Measurements from ENCODE around the gene TRIM54. TPM values are rescaled to one million over a fixed set of nuclear protein-coding genes. Genes with fewer than 3 reads are reported as not detected.

TRIM54 gene
- total and polyA plus RNA-seq, 3 experiments from 2014 or later: 0.22 TPM; not detected in 1

DNA sequence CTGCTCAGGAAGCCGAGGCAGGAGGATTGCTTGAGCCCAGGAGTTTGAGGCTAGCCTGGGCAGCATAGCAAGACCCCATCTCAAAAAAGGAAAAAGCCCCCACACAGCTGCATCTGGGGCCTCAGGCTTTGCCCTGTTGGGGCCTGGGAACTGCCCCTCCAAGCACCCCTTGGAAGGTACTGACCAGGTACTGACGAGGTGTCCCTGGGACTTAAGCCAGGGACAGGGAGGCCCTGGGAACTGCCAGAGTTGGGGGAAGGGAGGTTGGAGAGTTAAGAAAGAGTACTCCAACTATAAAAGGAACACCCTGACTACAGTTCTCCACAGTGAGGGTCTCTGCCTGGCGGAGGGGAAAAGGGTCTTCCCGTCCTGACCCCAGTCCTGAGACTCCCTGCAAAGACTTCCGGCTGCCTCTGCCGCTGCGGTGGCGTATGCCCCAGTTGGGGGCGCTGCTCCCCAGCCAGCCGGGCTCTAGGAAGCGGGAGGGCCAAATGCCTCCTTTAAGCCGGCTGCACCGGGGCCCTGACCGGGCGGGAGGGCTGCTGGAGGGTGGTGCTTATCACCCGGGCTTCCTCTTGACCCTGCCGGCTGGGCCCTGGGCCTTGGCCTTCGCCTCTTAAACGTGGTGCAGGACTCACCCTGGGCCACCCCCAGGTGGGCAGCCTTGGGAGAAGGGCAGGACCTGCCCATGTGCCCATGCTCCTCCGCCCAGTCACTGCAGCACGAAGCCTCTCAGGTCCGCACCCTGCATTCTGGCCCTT is 32.2 kb upstream of the TRIM54 start:
- H3K9me3 Mint-ChIP-seq: no peaks in the 10 kb centered on the region

GRCh38 chr2:27250652-27251379 is 31.4 kb upstream of the TRIM54 start:
- ChIA-PET POLR2A (interaction anchor here (1.3 kb wide), 1 partner anchor 20 kb away, joined by 3 read pairs; no protein-coding TSS in a partner anchor), CTCF (interaction anchor here (1.2 kb wide), 1 partner anchor 29 kb away, joined by 4 read pairs; no protein-coding TSS in a partner anchor)
- H3K27ac ChIP-seq (ENCODE audit: low read depth, low read length): no peak overlapping the region
- H3K4me1 ChIP-seq (ENCODE audit: insufficient read depth, low read length): no peaks in the 10 kb centered on the region
- no peaks in the 10 kb centered on the region for H3K9me3 Mint-ChIP-seq
- H3K27ac Mint-ChIP-seq: peak overlapping the region in 1 of 8 donors; percentile 7
- peaks cover 7 to 30% of the 10 kb centered on the region in 2 donors for H3K27me3 Mint-ChIP-seq
- no peaks in the 10 kb centered on the region for H3K4me1 Mint-ChIP-seq
- no peaks in the 10 kb centered on the region for H3K9me3 ChIP-seq (ENCODE audit: low read length)
- H3K36me3 ChIP-seq (ENCODE audit: insufficient read depth, low read length): no peaks in the 10 kb centered on the region
- no peak for DNase-seq
- H3K4me3 ChIP-seq (ENCODE audit: low read length): no peak overlapping the region
- H3K36me3 Mint-ChIP-seq: no peaks in the 10 kb centered on the region
- H3K27me3 ChIP-seq (ENCODE audit: insufficient read depth, low read length, poor library complexity, severe bottlenecking): peaks cover 7% of the 10 kb centered on the region
- H3K4me3 Mint-ChIP-seq: no peak overlapping the region

More for the DNA sequence above, 32.2 kb upstream of the TRIM54 start:
- Histone ChIP-seq H3K9me3 (ENCODE audit: low read length) (no peaks in the 10 kb centered on the region), H3K36me3 (ENCODE audit: insufficient read depth, low read length) (no peaks in the 10 kb centered on the region), H3K27ac (ENCODE audit: low read depth, low read length) (no peak overlapping the region), H3K4me3 (ENCODE audit: low read length) (no peak overlapping the region), H3K4me1 (ENCODE audit: insufficient read depth, low read length) (no peaks in the 10 kb centered on the region), H3K27me3 (ENCODE audit: insufficient read depth, low read length, poor library complexity, severe bottlenecking) (peaks cover 7% of the 10 kb centered on the region)
- Mint-ChIP-seq H3K36me3 (no peaks in the 10 kb centered on the region), H3K27ac (no peak overlapping the region), H3K27me3 (peaks cover 7 to 24% of the 10 kb centered on the region in 2 donors), H3K4me1 (no peaks in the 10 kb centered on the region), H3K4me3 (no peak overlapping the region)
- DNase-seq: peak; percentile 19 to 61 (median 29)
- ChIA-PET CTCF (interaction anchor here (0.7 to 1.6 kb wide), 5 partner anchors 8 to 288 kb away, joined by 3 to 9 read pairs (median 3); no protein-coding TSS in a partner anchor), POLR2A (no interaction called here)

DNA sequence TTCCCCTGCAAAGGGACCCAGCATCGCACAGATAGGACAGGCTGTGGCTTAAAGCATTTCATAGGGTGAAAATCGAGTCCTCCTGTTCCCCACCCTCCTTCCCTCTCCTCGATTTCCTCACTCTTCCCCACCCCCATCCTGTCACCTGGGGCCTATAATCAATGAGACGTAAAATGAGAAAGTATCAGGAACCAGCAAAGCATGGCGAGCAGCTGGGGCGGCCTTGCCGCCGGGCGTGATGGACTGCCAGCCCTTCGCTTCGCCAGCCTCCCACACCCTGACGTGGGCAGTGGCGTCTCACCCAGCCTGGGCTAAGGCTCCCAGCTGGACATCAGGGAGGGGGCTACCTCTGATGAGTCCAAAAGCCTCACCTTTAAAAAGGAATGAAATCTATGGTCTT is 30.5 kb upstream of the TRIM54 start:
- no peaks in the 10 kb centered on the region for H3K4me1 Mint-ChIP-seq
- Histone ChIP-seq H3K4me3 (ENCODE audit: low read length) (no peak overlapping the region), H3K27ac (ENCODE audit: low read depth, low read length) (no peak overlapping the region), H3K36me3 (ENCODE audit: insufficient read depth, low read length) (no peaks in the 10 kb centered on the region), H3K27me3 (ENCODE audit: insufficient read depth, low read length, poor library complexity, severe bottlenecking) (peaks cover 7% of the 10 kb centered on the region), H3K9me3 (ENCODE audit: low read length) (no peaks in the 10 kb centered on the region), H3K4me1 (ENCODE audit: insufficient read depth, low read length) (no peaks in the 10 kb centered on the region)
- peaks cover 15 to 39% of the 10 kb centered on the region in 2 donors for H3K27me3 Mint-ChIP-seq
- ChIA-PET POLR2A (interaction anchor here (1.3 kb wide), 1 partner anchor 21 kb away, joined by 3 read pairs; no protein-coding TSS in a partner anchor), CTCF (interaction anchor here (1.2 kb wide), 1 partner anchor 28 kb away, joined by 4 read pairs; no protein-coding TSS in a partner anchor)
- H3K27ac Mint-ChIP-seq: peak overlapping the region in 1 of 8 donors; percentile 55
- H3K9me3 Mint-ChIP-seq: no peaks in the 10 kb centered on the region
- DNase-seq: no peak
- no peaks in the 10 kb centered on the region for H3K36me3 Mint-ChIP-seq
- H3K4me3 Mint-ChIP-seq: no peak overlapping the region

GRCh38 chr2:27255187-27255586 is 27.0 kb upstream of the TRIM54 start:
- H3K27me3 ChIP-seq (ENCODE audit: insufficient read depth, low read length, poor library complexity, severe bottlenecking): peaks cover 21% of the 10 kb centered on the region
- POLR2A ChIA-PET: no interaction called here
- peaks cover 39 to 68% of the 10 kb centered on the region in 2 donors for H3K27me3 Mint-ChIP-seq
- H3K36me3 ChIP-seq (ENCODE audit: insufficient read depth, low read length): no peaks in the 10 kb centered on the region
- no peak overlapping the region for H3K27ac ChIP-seq (ENCODE audit: low read depth, low read length)
- CTCF ChIA-PET: no interaction called here
- DNase-seq: no peak
- no peak overlapping the region for H3K27ac Mint-ChIP-seq
- H3K4me1 Mint-ChIP-seq: no peaks in the 10 kb centered on the region
- H3K9me3 ChIP-seq (ENCODE audit: low read length): no peaks in the 10 kb centered on the region
- H3K4me3 ChIP-seq (ENCODE audit: low read length): no peak overlapping the region
- H3K36me3 Mint-ChIP-seq: no peaks in the 10 kb centered on the region
- no peak overlapping the region for H3K4me3 Mint-ChIP-seq
- H3K4me1 ChIP-seq (ENCODE audit: insufficient read depth, low read length): no peaks in the 10 kb centered on the region
- no peaks in the 10 kb centered on the region for H3K9me3 Mint-ChIP-seq

DNA sequence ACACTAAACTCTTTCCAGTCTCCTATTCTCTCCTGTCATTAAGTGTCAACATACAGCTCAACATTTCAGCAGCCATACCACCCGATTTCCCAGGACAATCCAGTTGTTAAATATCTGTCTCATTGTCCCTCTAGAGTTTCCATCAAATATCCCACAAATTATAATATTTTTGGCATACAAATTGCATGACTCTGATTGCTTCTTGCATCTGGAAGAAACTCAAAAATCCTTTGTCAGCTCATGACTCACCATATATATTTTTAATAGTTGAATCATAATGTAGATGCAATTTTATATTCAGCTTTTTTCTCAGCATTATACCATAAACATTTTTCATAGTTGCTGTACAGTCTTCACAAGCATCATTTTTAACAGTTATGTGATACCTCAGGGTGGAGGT is 26.6 kb upstream of the TRIM54 start:
- no peaks in the 10 kb centered on the region for H3K9me3 Mint-ChIP-seq
- peaks cover 0 to under 1% (median 0%) of the 10 kb centered on the region in 3 donors for H3K4me1 Mint-ChIP-seq
- Histone ChIP-seq H3K9me3 (ENCODE audit: low read length) (no peaks in the 10 kb centered on the region), H3K36me3 (ENCODE audit: insufficient read depth, low read length) (no peaks in the 10 kb centered on the region), H3K27ac (ENCODE audit: low read depth, low read length) (no peak overlapping the region), H3K4me1 (ENCODE audit: insufficient read depth, low read length) (no peaks in the 10 kb centered on the region), H3K4me3 (ENCODE audit: low read length) (no peak overlapping the region), H3K27me3 (ENCODE audit: insufficient read depth, low read length, poor library complexity, severe bottlenecking) (peaks cover 26% of the 10 kb centered on the region)
- CTCF ChIA-PET: no interaction called here
- no peak overlapping the region for H3K27ac Mint-ChIP-seq
- no peaks in the 10 kb centered on the region for H3K36me3 Mint-ChIP-seq
- POLR2A ChIA-PET: no interaction called here
- DNase-seq: no peak
- no peak overlapping the region for H3K4me3 Mint-ChIP-seq
- H3K27me3 Mint-ChIP-seq: peaks cover 42 to 73% of the 10 kb centered on the region in 2 donors

DNA sequence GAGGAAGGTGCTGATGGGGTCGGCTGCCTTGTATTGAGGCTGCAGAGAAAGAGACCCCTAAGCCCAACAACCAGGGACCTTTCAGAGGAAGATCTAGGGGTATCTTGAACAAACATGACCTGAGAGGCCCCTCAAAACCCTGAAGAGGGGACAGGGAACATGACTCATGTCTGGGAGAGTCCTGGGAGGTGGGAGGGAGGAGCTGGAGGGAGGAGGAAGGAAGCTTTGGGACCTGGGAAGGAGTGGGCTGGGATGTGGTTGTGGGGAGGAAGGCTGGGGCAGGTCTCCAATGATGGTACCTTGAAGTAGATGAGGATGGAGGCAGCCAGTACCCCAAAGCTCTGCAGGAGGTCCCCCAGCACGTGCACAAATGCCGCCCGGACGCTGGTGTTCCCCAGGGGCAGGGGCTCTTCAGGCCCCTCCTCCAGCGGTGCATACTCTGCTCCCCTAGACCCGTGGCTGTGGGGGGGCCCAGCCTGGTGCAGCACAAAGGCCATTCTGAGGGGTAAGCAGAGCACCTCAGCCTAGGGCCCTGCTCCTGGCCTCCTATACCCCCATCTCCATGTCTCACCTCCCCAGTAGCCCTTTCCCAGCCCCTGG is 25.3 kb upstream of the TRIM54 start:
- CTCF ChIA-PET: interaction anchor here (1.3 kb wide), 1 partner anchor 22 kb away, joined by 5 read pairs; no protein-coding TSS in a partner anchor
- no peak overlapping the region for H3K27ac ChIP-seq (ENCODE audit: low read depth, low read length)

GRCh38 chr2:27258051-27258450 is 24.2 kb upstream of the TRIM54 start:
- no peaks in the 10 kb centered on the region for H3K9me3 ChIP-seq (ENCODE audit: low read length)
- no peaks in the 10 kb centered on the region for H3K9me3 Mint-ChIP-seq
- H3K36me3 ChIP-seq (ENCODE audit: insufficient read depth, low read length): no peaks in the 10 kb centered on the region
- no peak overlapping the region for H3K4me3 Mint-ChIP-seq
- ChIA-PET POLR2A (no interaction called here), CTCF (no interaction called here)
- no peak overlapping the region for H3K27ac ChIP-seq (ENCODE audit: low read depth, low read length)
- H3K4me3 ChIP-seq (ENCODE audit: low read length): no peak overlapping the region
- H3K4me1 ChIP-seq (ENCODE audit: insufficient read depth, low read length): peaks cover 5% of the 10 kb centered on the region
- H3K36me3 Mint-ChIP-seq: no peaks in the 10 kb centered on the region
- H3K27me3 Mint-ChIP-seq: peaks cover 48 to 74% of the 10 kb centered on the region in 2 donors
- DNase-seq: no peak
- H3K4me1 Mint-ChIP-seq: peaks cover 10 to 14% (median 13%) of the 10 kb centered on the region in 3 donors
- no peak overlapping the region for H3K27ac Mint-ChIP-seq
- H3K27me3 ChIP-seq (ENCODE audit: insufficient read depth, low read length, poor library complexity, severe bottlenecking): peaks cover 31% of the 10 kb centered on the region

More for the DNA sequence above, 25.3 kb upstream of the TRIM54 start:
- peaks cover 31% of the 10 kb centered on the region for H3K27me3 ChIP-seq (ENCODE audit: insufficient read depth, low read length, poor library complexity, severe bottlenecking)
- Mint-ChIP-seq H3K36me3 (no peaks in the 10 kb centered on the region), H3K4me1 (peaks cover 10 to 13% (median 12%) of the 10 kb centered on the region in 3 donors), H3K9me3 (no peaks in the 10 kb centered on the region), H3K27ac (no peak overlapping the region), H3K27me3 (peaks cover 48 to 78% of the 10 kb centered on the region in 2 donors), H3K4me3 (no peak overlapping the region)
- H3K4me1 ChIP-seq (ENCODE audit: insufficient read depth, low read length): peaks cover 5% of the 10 kb centered on the region
- no peak overlapping the region for H3K4me3 ChIP-seq (ENCODE audit: low read length)
- DNase-seq: no peak
- H3K36me3 ChIP-seq (ENCODE audit: insufficient read depth, low read length): no peaks in the 10 kb centered on the region
- H3K9me3 ChIP-seq (ENCODE audit: low read length): no peaks in the 10 kb centered on the region
- POLR2A ChIA-PET: no interaction called here

All from CD8-positive, alpha-beta memory T cell (primary cell).